HepG2 (cell line): ENCODE data around the gene RPL41. TPM values are rescaled to one million over a fixed set of nuclear protein-coding genes. Genes with fewer than 3 reads are reported as not detected.

Experiments used
- ELF4 ChIP-seq: sonication (generic); formaldehyde crosslinking; IDR thresholded peaks from 2 replicates; pipeline ENCODE4 v1.5.0; 2020; ENCODE audit warnings: missing genetic modification reagents, mild to moderate bottlenecking, moderate library complexity, borderline replicate concordance
- FOXP1 ChIP-seq, 2 experiments: fragments of 450-650 bp in 1 of 2; IDR thresholded peaks; 2 replicates each; pipeline ENCODE4 v1.6.1; 2017 to 2018; ENCODE audit warnings: antibody characterized with exemption in 1 of 2
- MED8 ChIP-seq: sonication (generic); formaldehyde crosslinking; IDR thresholded peaks from 2 replicates; pipeline ENCODE4 v1.8.1; 2023; ENCODE audit warnings: mild to moderate bottlenecking, missing genetic modification reagents; ENCODE audit not compliant: insufficient replicate concordance
- ONECUT2 ChIP-seq: sonication (generic); formaldehyde crosslinking; IDR thresholded peaks from 2 replicates; pipeline ENCODE4 v1.4.0; 2020; ENCODE audit warnings: missing genetic modification reagents
- RBM39 ChIP-seq: fragments of 200-400 bp; formaldehyde crosslinking; IDR thresholded peaks from one replicate; pipeline ENCODE4 v1.6.1; 2018; ENCODE audit warnings: antibody characterized with exemption, mild to moderate bottlenecking, low read depth, low read length; ENCODE audit not compliant: poor library complexity, severe bottlenecking
- RFX5 ChIP-seq: IDR thresholded peaks from 2 replicates; pipeline ENCODE4 v1.6.1; 2011; ENCODE audit warnings: low read depth, low read length, improper control_type of control experiment
- SAFB2 ChIP-seq: sonication (generic); formaldehyde crosslinking; IDR thresholded peaks from 2 replicates; pipeline ENCODE4 v1.5.1; 2020; ENCODE audit warnings: missing genetic modification reagents, low read depth, mild to moderate bottlenecking, borderline replicate concordance
- SMAD9 ChIP-seq: sonication (generic); formaldehyde crosslinking; IDR thresholded peaks from 2 replicates; pipeline ENCODE4 v1.5.1; 2020; ENCODE audit warnings: mild to moderate bottlenecking, missing genetic modification reagents
- ZBTB42 ChIP-seq: sonication (generic); formaldehyde crosslinking; IDR thresholded peaks from 2 replicates; pipeline ENCODE4 v1.5.0; 2020; ENCODE audit warnings: mild to moderate bottlenecking, missing genetic modification reagents
- ZFP36 ChIP-seq: fragments of 150-350 bp; IDR thresholded peaks from 2 replicates; pipeline ENCODE4 v1.6.1; 2018; ENCODE audit warnings: borderline replicate concordance, low read length, low read depth; ENCODE audit not compliant: partially characterized antibody
- ZGPAT ChIP-seq: IDR thresholded peaks from 2 replicates; pipeline ENCODE4 v1.6.1; 2016; ENCODE audit warnings: mild to moderate bottlenecking
- ZNF124 ChIP-seq: sonication (generic); formaldehyde crosslinking; IDR thresholded peaks from 2 replicates; pipeline ENCODE4 v1.4.0; 2020; ENCODE audit warnings: missing genetic modification reagents
- ZNF17 ChIP-seq: sonication (generic); formaldehyde crosslinking; IDR thresholded peaks from 2 replicates; pipeline ENCODE4 v1.5.0; 2020; ENCODE audit warnings: mild to moderate bottlenecking, missing genetic modification reagents
- ZNF264 ChIP-seq: sonication (generic); formaldehyde crosslinking; IDR thresholded peaks from 2 replicates; pipeline ENCODE4 v1.4.0; 2020; ENCODE audit warnings: missing genetic modification reagents
- ZNF460 ChIP-seq: sonication (generic); formaldehyde crosslinking; IDR thresholded peaks from 2 replicates; pipeline ENCODE4 v1.5.1; 2020; ENCODE audit warnings: missing genetic modification reagents, mild to moderate bottlenecking, borderline replicate concordance
- ZNF567 ChIP-seq: sonication (generic); formaldehyde crosslinking; IDR thresholded peaks from 2 replicates; pipeline ENCODE4 v1.8.1; 2023; ENCODE audit warnings: mild to moderate bottlenecking, missing genetic modification reagents, borderline replicate concordance
- ZNF574 ChIP-seq: sonication (generic); formaldehyde crosslinking; IDR thresholded peaks from 2 replicates; pipeline ENCODE4 v1.4.0; 2020; ENCODE audit warnings: missing genetic modification reagents
- polyA plus RNA-seq, 8 experiments: library from polyadenylated mRNA; depleted of rRNA in 3 of 8; stranded (reverse) in 7 of 8; unstranded in 1 of 8; fragments of >200 nt; fragmentation: Illumina TruSeq in 4 of 8; extraction: Trizol in 4 of 8; gene quantifications; 2 replicates each; pipeline versions ENCODE4 v1.2.1 to v1.2.3, GENCODE V29; 2011 to 2016; ENCODE audit warnings: low read depth in 4 of 8, missing spikeins in 1 of 8, mixed read lengths in 1 of 8; ENCODE audit not compliant: insufficient read depth in 1 of 8
- total RNA-seq, 5 experiments: library from RNA; depleted of rRNA; stranded (reverse); fragments of >200 nt; fragmentation: Illumina TruSeq; extraction: Trizol; gene quantifications; 2 replicates each; pipeline ENCODE4 v1.2.3, GENCODE V29; 2016; ENCODE audit warnings: low read depth in 1 of 5
- TF ChIP-seq, protein P1 (sequence below): fragments of 450-650 bp; IDR thresholded peaks from 2 replicates; pipeline ENCODE4 v1.6.1; 2017
- TF ChIP-seq, protein P2 (sequence below): sonication (generic); formaldehyde crosslinking; IDR thresholded peaks from 2 replicates; pipeline ENCODE4 v1.4.0; 2020; ENCODE audit warnings: missing genetic modification reagents

Gene RPL41
- total and polyA plus RNA-seq, 2 of the 13 experiments (the other 11 are each of a cell fraction or from before 2014, with no cell fraction given), result 4,012 to 7,670 TPM

- TF ChIP-seq ZNF574 (CRISPR knock-in tag) (peak; percentile 64), ZNF124 (CRISPR knock-in tag) (no peak), ZGPAT (CRISPR knock-in tag) (peak; percentile 71; the same call in 1 of the 2 replicates), ZNF17 (CRISPR knock-in tag) (no peak), ZNF264 (CRISPR knock-in tag) (0 out of 2 replicates have a peak, but pooled peaks have one; percentile 22), RBM39 (peak; percentile 56), SAFB2 (CRISPR knock-in tag) (0 out of 2 replicates have a peak, but pooled peaks have one; percentile 73), ZNF460 (CRISPR knock-in tag) (no peak; the same call in 1 of the 2 replicates), SMAD9 (CRISPR knock-in tag) (no peak), MED8 (CRISPR knock-in tag) (no peak), ZNF567 (0 out of 2 replicates have a peak, but pooled peaks have one; percentile 46), ONECUT2 (CRISPR knock-in tag) (no peak), ZBTB42 (CRISPR knock-in tag) (no peak), RFX5 (no peak), FOXP1 (IDR thresholded peaks at IDR 0.05) (no peak), FOXP1 (CRISPR knock-in tag; IDR thresholded peaks at IDR 0.05) (0 out of 2 replicates have a peak, but pooled peaks have one; percentile 23), ZFP36 (no peak), ELF4 (CRISPR knock-in tag) (no peak)
- TF ChIP-seq, protein P1, sequence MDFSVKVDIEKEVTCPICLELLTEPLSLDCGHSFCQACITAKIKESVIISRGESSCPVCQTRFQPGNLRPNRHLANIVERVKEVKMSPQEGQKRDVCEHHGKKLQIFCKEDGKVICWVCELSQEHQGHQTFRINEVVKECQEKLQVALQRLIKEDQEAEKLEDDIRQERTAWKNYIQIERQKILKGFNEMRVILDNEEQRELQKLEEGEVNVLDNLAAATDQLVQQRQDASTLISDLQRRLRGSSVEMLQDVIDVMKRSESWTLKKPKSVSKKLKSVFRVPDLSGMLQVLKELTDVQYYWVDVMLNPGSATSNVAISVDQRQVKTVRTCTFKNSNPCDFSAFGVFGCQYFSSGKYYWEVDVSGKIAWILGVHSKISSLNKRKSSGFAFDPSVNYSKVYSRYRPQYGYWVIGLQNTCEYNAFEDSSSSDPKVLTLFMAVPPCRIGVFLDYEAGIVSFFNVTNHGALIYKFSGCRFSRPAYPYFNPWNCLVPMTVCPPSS, result no peak
- TF ChIP-seq, protein P2, sequence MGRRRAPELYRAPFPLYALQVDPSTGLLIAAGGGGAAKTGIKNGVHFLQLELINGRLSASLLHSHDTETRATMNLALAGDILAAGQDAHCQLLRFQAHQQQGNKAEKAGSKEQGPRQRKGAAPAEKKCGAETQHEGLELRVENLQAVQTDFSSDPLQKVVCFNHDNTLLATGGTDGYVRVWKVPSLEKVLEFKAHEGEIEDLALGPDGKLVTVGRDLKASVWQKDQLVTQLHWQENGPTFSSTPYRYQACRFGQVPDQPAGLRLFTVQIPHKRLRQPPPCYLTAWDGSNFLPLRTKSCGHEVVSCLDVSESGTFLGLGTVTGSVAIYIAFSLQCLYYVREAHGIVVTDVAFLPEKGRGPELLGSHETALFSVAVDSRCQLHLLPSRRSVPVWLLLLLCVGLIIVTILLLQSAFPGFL (CRISPR knock-in tag), result no peak
These were observed 37.3 kb upstream of the RPL41 start (continued) for GRCh38 chr12:56078931-56079722.
